Activated CD4-positive, alpha-beta T cell treated with anti-CD3 and anti-CD28 coated beads, Interleukin-2, Interleukin-6, amounts not matched to agents 100 ng/mL and 50 ng/mL, durations not matched to agents 16 hours and 8 hours (primary cell): ENCODE results near the gene L3MBTL4.
A peak's percentile ranks its signal among the peaks of the same experiment; 100 is the strongest.
"Not testable (repeated sequence)": the region's sequence is repeated elsewhere in the genome, so short reads cannot be mapped to it uniquely, and the experiment has no call there.

Experiments
- DNase-seq: peaks from one replicate; pipeline ENCODE4 v3.0.0-alpha.2; 2020

The L3MBTL4 gene

DNA sequence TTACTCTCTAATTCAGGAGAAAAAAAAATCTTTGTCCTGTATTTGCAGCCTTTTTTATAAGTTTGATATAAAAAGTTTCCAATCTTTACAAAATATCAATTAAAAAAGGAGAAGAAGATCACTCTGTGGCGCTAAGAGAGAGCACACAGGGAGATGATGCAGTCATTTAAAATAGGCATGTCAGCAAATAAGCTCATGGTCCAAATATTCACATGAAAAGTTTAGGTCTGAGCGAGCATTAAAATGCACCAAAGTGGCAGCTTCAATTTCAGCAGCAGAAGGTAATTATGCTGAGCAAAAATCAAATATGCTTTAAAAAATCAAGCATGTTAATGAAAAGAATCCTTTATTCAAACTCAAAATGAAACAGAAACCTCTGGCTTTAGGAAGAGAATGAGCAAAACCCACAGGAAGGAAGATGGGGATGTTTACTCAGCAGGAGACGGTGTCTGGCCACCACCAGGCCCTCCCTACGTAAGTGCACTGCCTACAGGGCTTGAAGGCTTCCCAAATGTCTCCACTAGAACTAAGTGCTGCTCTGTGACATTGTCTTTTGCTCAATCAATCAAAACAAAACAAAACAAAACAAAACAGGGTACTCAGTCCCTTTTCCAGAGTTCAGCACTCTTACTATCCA lies 120.4 kb downstream of the L3MBTL4 start:
- peak; percentile 6 for DNase-seq

DNA sequence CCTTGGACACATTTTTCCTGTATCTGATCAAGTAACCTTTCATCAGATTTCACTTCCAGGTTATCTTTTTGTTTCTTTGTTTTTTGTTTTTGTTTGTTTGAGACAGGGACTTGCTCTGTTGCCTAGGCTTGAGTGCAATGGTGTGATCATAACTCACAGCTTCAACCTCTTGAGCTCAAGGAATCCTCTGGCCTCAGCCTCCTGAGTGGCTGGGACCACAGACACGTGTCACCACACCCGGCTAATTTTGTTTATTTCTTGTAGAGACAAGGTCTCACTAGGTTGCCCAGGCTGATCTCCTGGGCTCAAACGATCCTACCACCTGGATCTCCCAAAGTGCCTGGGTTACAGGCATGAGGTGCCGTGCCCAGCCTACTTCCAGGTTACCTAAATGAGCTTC lies 124.9 kb downstream of the L3MBTL4 start:
- DNase-seq, result no peak

DNA sequence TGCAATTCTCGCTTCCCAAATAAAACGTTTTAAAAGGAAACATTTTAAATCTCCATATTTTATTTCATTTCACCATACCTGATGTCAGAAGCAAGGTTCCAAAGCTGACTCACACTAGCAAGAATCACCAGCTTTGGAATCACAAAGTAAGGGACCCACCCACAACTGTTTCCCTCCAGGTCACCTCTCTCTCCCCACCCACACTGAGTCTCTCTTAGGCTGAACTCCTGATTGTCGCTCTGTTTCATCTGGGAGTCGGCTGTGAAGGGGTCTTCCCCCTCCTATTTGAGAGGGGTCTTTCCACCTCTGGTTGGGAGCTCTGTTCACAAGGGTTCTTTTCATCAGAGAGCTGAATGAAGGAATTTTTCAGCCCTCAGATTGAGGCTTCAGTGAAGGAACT lies 128.1 kb downstream of the L3MBTL4 start:
- no peak for DNase-seq

- no peak for DNase-seq
Measured at GRCh38 chr18:6284761-6285160, 129.9 kb downstream of the L3MBTL4 start.

- no peak for DNase-seq
Measured at GRCh38 chr18:6284300-6284699, 130.4 kb downstream of the L3MBTL4 start.

DNA sequence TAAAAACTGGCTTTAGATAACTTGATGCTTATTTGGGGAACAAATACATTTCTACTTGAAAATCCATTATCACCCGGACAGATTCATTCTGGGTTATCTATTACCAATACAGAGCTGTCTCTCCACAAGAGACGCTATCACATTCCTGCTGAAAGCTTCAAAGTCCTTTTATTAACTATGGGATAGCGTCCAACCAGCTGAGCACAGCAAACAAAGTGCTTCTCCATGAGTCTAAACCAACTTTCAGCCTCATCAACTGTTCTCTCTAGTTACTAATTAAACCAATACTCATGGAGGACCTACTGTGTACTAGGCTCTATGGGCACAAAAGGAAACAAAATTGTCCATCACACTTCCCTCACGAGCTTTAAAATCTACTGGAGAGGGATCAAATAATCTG lies 132.8 kb downstream of the L3MBTL4 start:
- no peak for DNase-seq

DNA sequence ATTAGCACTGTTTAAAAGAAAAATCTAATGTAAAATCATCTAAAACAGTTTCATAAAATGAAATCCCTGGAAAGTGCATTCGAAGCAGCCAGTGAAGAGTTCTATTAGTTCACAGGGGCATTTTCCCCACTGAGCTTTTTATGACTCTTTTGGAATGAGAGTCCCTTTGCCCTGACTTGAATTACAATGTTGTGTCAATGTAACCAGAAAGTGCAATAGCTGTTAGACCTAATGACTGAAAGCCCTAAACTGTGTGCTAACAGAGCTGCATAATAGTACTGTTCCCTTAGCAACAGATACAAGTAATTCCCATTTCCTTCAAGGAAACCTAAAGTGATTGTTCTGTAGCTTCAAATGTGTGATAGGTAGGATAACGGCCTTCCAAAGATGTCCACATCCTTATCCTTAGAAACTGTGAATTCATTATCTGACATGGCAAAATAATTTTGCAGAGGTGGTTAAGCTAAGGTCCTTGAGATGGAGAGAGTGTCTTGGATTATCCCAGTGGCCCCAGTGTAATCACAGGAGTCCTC lies 134.4 kb downstream of the L3MBTL4 start:
- no peak for DNase-seq

DNA sequence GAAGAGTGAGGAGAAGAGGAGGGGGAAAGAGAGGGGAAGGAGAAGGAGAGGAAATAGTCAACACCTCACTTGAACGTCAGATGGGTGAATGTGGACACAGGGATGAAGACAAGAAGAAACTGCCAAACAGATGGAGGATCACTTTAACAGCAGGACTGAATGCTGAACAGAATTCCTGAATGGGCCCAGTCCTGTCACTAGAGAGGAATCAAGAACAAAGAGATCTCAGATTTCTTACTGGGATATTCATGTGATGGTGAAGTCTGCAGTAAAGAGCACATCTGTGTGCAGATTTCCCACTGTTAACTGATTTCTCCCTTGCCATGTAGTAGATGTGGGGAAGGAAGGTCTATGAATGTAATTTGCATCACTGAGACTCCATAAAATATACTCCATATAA lies 135.4 kb downstream of the L3MBTL4 start:
- DNase-seq, result no peak

GRCh38 chr18:6273423-6273822 lies 141.3 kb downstream of the L3MBTL4 start:
- DNase-seq, result no peak

GRCh38 chr18:6272144-6272543 lies 142.6 kb downstream of the L3MBTL4 start:
- DNase-seq, result not testable (repeated sequence)

DNA sequence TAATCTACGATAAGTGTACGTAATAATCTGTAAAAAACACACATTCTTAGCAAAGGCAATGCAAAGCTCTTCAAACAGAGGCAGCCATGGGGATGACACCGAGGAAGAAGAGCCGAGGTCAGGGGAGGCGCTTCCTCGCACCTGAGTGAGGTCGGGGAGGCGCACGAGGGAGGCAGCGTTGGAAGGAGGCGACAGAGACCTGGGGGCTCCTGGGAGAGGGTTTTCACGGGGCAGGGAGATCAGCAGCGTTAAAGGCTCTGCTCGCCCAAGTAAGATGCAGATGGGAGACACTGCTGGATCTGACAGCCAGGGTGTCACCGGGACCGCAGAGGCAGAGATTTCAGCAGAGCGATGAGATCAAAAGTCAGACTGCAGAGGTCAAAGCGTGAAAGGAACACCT lies 143.1 kb downstream of the L3MBTL4 start:
- no peak for DNase-seq

DNA sequence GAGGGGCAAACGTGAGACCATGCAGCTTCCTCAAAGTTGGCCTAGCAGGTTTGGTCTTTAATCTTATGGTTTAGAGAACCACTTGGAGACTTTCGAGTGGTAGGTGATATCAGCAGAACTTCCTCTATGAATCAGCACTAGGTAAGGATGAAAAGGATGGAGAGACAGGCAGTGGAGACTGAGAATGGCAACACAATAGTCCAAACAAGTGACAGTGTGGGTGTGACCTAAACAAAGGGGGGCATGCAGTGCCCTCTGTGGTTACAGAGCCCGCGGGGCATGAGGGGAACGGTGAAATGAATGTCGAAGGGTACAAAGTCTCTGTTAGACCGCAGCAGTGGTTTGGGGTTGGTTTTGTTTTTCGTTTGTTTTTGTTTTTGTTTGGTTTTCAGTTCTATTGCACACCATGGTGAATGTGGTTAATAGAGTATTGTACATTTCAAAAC lies 143.9 kb downstream of the L3MBTL4 start:
- DNase-seq, result peak; percentile 38

DNA sequence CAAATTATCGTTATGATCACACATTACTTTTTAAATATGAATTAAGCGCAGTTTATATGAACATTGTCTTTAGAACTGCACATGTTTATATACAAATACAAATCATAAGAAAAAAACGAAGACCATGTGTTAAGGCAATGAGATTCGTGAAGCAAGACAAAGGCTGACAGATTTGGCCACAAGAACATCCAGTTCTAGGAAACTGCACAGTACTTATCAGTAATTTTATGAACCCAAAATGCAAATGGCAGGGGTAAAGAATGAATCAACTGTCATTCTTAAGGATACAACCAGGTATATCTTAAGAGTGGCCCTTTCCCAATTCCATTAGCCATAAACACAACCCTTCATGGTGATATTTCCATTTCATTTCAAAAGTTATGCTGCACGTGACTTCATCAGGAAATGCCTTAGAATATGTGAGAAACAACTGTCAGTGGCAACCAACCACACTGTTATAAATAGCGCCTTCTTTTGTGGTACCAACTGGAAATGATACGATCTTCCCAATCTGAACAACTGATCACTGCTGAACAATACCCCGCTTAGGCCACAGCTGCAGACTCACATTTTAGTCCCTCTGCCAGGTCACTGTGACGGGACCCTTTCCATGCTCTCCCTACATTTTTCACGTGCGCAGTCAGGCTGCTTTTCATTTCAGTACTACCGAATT lies 144.9 kb downstream of the L3MBTL4 start:
- peak; percentile 7 for DNase-seq

GRCh38 chr18:6266212-6266611 lies 148.5 kb downstream of the L3MBTL4 start:
- DNase-seq, result no peak

- no peak for DNase-seq
Measured at GRCh38 chr18:6261938-6262337, 152.8 kb downstream of the L3MBTL4 start.

GRCh38 chr18:6259324-6259723 lies 155.4 kb downstream of the L3MBTL4 start:
- not testable (repeated sequence) for DNase-seq

DNA sequence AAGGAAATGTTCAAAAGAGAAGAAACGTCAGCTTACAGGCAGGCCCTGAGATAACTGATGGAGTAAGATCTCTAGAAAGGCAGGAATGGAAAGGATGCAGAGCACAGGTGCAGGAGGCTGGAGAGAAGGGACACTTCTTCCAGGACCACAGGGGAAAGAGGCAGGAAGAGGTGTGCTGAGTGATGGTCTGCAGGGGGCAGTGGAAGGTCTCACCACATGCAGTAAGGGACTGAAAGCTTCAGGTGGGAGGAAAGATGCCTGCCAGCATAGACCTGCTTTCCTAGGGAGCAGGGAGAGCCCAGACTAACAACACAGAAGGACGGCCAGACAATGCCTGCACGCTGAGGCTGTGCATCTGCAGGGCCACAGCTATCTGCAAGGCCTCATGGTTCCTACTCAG lies 156.8 kb downstream of the L3MBTL4 start:
- no peak for DNase-seq

GRCh38 chr18:6256521-6256920 lies 158.2 kb downstream of the L3MBTL4 start:
- no peak for DNase-seq

GRCh38 chr18:6255886-6256285 lies 158.8 kb downstream of the L3MBTL4 start:
- DNase-seq, result no peak

GRCh38 chr18:6255116-6255705 lies 159.5 kb downstream of the L3MBTL4 start:
- no peak for DNase-seq

DNA sequence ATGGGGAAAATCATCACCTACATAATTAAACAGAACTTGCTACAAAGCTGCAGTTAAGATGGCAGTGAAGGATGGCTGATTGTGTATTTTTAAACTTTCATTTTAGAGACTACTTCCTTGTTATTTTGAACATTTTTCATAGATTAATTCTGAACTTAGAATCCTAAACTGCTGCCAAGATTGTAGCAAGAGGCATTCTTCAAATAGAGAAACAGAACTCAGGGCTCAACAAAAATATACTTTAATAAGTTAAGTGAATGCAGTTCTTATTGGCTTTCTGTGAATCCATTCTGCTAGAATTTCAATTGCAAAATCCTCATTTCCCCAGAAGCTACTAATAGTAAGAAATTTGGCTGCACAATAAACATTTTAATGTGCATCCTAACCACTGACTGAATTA lies 160.3 kb downstream of the L3MBTL4 start:
- no peak for DNase-seq

DNA sequence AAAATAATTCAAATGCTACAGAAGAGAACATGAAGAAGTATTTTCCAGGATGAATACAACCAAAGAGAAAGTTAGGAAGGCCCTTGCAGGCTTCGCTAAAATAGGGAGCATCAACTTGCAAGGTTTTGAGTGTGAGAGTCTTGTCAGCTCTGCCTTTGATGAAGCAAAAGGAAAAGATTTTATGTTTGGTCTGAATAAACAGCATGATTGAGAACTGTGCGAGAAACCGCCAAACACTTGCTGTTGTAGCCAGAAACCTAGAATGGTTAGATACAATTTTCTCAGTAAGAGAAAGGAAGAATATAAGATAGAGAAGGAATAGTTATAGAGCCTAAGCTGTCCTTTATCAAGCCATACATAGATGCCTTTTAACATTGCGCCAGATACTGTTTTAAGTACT lies 163.6 kb downstream of the L3MBTL4 start:
- DNase-seq, result no peak

DNA sequence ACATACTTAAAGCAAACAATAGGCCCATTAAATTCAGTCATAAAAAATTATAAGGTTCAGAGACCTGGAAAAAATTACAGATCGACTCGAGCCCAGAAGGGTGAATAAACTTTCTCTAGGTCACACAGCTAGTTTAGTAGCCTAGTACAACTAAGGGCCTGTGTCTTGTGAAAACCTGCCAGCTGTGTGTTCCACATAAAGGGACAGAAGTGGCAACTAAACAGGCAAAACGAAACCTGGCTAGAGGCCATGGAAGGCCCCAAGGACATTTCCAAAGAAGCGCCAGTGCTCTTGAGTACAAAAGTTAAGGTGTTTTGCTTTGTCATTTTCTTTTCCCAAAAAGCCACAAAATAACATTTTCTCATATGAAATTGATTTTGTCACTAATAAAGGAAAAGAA lies 164.9 kb downstream of the L3MBTL4 start:
- no peak for DNase-seq

DNA sequence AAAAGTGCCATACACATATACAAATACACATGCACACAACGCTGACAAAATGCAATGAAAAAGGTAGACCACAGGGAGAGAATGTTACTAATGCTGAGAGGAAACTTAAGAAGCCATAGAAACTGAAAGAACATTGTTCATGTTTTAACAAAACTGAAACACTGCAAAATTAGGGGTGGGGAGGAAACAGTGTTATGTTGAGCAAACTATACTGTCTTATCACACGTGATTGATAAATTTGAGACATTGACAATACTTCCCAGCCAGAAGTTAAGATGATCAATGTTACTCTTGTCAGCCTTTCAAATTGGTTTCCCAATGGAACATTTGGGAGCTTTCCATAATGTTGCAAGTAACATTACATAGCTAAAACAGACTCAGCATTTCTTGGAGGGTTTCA lies 165.5 kb downstream of the L3MBTL4 start:
- peak; percentile 3 for DNase-seq
